ENCODE measurements around the gene ALPI. TPM values are rescaled to one million over a fixed set of nuclear protein-coding genes. Genes with fewer than 3 reads are reported as not detected.
"Not testable (repeated sequence)": the region's sequence is repeated elsewhere in the genome, so short reads cannot be mapped to it uniquely, and the experiment has no call there.

Gene ALPI
- total and polyA plus RNA-seq, 8 donors, result not detected

DNA sequence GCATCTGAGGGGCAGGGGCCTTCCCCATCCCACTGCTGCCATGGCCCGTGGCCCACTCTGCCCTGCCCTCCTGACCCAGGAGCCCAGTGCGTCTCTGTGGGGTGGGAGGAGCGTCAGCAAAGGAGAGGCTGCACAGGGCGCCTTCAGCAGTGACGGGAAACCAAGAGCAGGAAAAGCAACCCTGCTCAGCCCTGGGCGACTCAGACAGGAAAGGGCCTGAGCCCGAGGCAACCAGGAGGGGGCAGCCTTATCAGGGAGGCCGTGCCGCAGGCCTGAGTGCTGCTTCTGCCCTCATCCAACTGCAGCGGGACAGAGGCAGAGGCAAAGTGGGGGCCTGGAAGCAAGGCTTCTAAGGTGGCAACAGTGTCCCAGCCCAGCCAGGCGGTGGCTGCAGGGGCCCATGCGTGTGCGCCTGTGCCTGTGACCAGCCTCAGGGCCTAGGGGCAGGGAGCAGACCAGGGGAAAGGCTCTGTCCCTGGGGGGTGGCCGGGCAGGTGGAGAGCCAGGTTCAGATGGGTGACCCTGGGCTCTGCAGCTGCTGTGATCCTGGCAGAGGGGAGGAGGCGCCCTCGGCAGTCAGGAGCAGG lies 23.3 kb upstream of the ALPI start:
- FAIRE-seq (no peak), ATAC-seq (no peak), DNase-seq (peak in 1 of 6 donors; percentile 54)
- no peaks in the 10 kb centered on the region for H3K9me3 ChIP-seq
- no peak overlapping the region for H3K4me3 ChIP-seq
- TF ChIP-seq, protein P1, sequence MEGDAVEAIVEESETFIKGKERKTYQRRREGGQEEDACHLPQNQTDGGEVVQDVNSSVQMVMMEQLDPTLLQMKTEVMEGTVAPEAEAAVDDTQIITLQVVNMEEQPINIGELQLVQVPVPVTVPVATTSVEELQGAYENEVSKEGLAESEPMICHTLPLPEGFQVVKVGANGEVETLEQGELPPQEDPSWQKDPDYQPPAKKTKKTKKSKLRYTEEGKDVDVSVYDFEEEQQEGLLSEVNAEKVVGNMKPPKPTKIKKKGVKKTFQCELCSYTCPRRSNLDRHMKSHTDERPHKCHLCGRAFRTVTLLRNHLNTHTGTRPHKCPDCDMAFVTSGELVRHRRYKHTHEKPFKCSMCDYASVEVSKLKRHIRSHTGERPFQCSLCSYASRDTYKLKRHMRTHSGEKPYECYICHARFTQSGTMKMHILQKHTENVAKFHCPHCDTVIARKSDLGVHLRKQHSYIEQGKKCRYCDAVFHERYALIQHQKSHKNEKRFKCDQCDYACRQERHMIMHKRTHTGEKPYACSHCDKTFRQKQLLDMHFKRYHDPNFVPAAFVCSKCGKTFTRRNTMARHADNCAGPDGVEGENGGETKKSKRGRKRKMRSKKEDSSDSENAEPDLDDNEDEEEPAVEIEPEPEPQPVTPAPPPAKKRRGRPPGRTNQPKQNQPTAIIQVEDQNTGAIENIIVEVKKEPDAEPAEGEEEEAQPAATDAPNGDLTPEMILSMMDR (IDR thresholded peaks at IDR 0.05), result no peak
- no peak overlapping the region for H3K27ac ChIP-seq
- H3K27me3 ChIP-seq, result peaks cover 0 to 4% (median 0%) of the 10 kb centered on the region in 4 donors
- H3K36me3 ChIP-seq, result no peaks in the 10 kb centered on the region
- H3K4me1 ChIP-seq, result no peaks in the 10 kb centered on the region
- intact Hi-C loops (cut with DNase I), result loop anchor here in 2 of 3 donors (10.0 kb wide), 2 partner anchors 98 to 528 kb away; no protein-coding TSS in a partner anchor
- 70 to 75% methylated on average over 16 of the region's 16 CpGs for WGBS, 2 donors

- 87 to 90% methylated on average over 9 of the region's 9 CpGs for WGBS, 2 donors
- ATAC-seq, H3K36me3 ChIP-seq, DNase-seq, H3K4me3 ChIP-seq, H3K27me3 ChIP-seq, H3K27ac ChIP-seq, H3K9me3 ChIP-seq, H3K4me1 ChIP-seq, FAIRE-seq: not testable (repeated sequence)
- intact Hi-C loops (cut with DNase I), result loop anchor here in 2 of 3 donors (10.0 kb wide), 2 partner anchors 99 to 529 kb away; no protein-coding TSS in a partner anchor
Measured at GRCh38 chr2:232433622-232434021, 22.3 kb upstream of the ALPI start.

- Histone ChIP-seq H3K4me1 (no peaks in the 10 kb centered on the region), H3K4me3 (no peak overlapping the region), H3K27me3 (peaks cover 0 to under 1% (median 0%) of the 10 kb centered on the region in 4 donors), H3K9me3 (no peaks in the 10 kb centered on the region), H3K36me3 (no peaks in the 10 kb centered on the region), H3K27ac (no peak overlapping the region)
- ATAC-seq, result no peak
- TF ChIP-seq, protein P1 (IDR thresholded peaks at IDR 0.05), result no peak
- intact Hi-C loops (cut with DNase I), result loop anchor here in 2 of 3 donors (10.0 kb wide), 2 partner anchors 99 to 529 kb away; no protein-coding TSS in a partner anchor
- DNase-seq, result no peak
- WGBS, 2 donors, result 79 to 82% methylated on average over 9 of the region's 9 CpGs
- no peak for FAIRE-seq
Measured at GRCh38 chr2:232434091-232434490, 21.9 kb upstream of the ALPI start.

DNA sequence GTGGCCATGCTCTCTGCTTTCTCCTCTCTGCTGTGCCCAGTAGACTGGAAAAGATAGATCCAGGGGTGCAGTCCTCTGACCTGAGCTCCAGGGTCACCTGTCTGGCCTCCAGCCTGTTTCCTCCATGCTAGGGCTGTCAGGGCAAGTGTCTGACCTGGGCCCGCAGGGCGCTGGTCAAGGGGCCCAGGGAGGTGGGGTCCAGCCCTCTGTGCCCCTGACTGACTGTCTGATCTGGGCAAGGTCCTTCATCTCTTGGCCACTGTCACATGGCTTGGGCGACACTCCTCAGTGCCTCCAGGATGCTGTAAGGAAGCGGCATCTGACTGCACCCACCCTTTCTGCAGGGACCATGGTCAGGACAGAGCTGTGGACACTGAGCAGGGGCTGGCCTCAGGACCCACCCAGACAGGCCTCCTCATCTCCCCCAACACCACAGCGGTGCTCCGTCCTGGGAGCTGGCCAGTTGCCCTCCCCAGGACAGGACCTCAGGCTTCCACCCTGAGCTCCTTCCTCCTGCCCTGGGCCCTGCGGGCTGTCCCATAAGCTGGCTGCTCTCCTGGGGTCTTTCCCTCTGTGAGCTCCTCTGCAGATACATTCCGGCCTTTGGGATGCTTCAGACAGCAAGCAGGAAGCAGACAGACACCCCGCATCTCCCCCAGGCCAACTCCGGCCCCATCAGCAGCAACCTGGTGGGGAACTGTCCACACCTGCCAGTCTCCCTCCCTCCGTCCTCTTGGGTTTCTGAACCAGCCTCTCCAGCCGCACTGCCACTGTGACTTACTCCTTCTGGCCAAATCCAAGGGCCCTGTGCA lies 21.2 kb upstream of the ALPI start:
- Histone ChIP-seq H3K27ac (no peak overlapping the region), H3K4me3 (no peak overlapping the region), H3K4me1 (no peaks in the 10 kb centered on the region), H3K27me3 (no peaks in the 10 kb centered on the region), H3K9me3 (no peaks in the 10 kb centered on the region), H3K36me3 (no peaks in the 10 kb centered on the region)
- peak in 1 of 6 donors; percentile 50 for DNase-seq
- ATAC-seq, result no peak
- intact Hi-C loops (cut with DNase I), result loop anchor here in 2 of 3 donors (5.0 to 10.0 kb wide), 3 partner anchors 100 to 530 kb away; no protein-coding TSS in a partner anchor
- TF ChIP-seq, protein P1 (IDR thresholded peaks at IDR 0.05), result no peak
- FAIRE-seq, result no peak
- WGBS, 2 donors, result 84 to 92% methylated on average over 11 to 12 of the region's 12 CpGs

DNA sequence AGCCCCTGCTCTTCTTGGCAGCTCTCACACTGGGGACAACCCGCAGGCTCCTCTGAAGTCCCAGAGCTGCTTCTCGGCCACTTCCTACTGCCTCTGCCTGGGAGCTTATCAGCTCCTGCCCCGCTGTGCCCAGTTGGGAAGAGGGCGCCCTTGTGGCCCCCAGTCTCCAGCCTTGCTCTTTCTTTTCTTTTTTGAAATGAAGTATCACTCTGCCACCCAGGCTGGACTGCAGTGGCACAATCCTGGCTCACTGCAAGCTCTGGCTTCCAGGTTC lies 20.6 kb upstream of the ALPI start:
- Histone ChIP-seq H3K4me1 (no peaks in the 10 kb centered on the region), H3K4me3 (no peak overlapping the region), H3K27me3 (no peaks in the 10 kb centered on the region), H3K9me3 (no peaks in the 10 kb centered on the region), H3K27ac (no peak overlapping the region), H3K36me3 (no peaks in the 10 kb centered on the region)
- WGBS, 2 donors, result 84 to 87% methylated on average over 4 of the region's 4 CpGs
- FAIRE-seq (no peak), DNase-seq (no peak), ATAC-seq (no peak)
- TF ChIP-seq, protein P1 (IDR thresholded peaks at IDR 0.05), result no peak
- intact Hi-C loops (cut with DNase I), result loop anchor here in 2 of 3 donors (5.0 to 10.0 kb wide), 3 partner anchors 101 to 531 kb away; no protein-coding TSS in a partner anchor
